WTC11 (cell line): ENCODE measurements around the gene MAPK8IP1. TPM values are rescaled to one million over a fixed set of nuclear protein-coding genes. Genes with fewer than 3 reads are reported as not detected.

Experiments
- ATAC-seq: fragments of 200-7000 bp; cut with Tn5 transposase; 2 replicates; pipeline ENCODE4 v1.10.0; 2021; ENCODE audit warnings: mild to moderate bottlenecking, moderate library complexity
- CTCF ChIA-PET: fragments of 300-600 bp; sonication (Branson Sonifier 250); formaldehyde crosslinking; loops from one replicate; lab custom pipeline; 2021; ENCODE audit warnings: antibody characterized with exemption; lab: Charles Lee
- POLR2A ChIA-PET: fragments of 350-600 bp; sonication (Branson Sonifier 250); formaldehyde crosslinking; loops from one replicate; lab custom pipeline; 2021; ENCODE audit warnings: antibody characterized with exemption; lab: Charles Lee
- DNase-seq: peaks from one replicate; pipeline ENCODE4 v3.0.0; 2021; ENCODE audit warnings: low spot score
- H3K27ac Mint-ChIP-seq: 2 replicates; pipeline ENCODE4 v1.8.0; 2021; ENCODE audit warnings: mixed read lengths
- H3K27me3 Mint-ChIP-seq: 2 replicates; pipeline ENCODE4 v1.8.0; 2021; ENCODE audit warnings: low read depth, mild to moderate bottlenecking, moderate library complexity, mixed read lengths
- H3K36me3 Mint-ChIP-seq: 2 replicates; pipeline ENCODE4 v1.8.0; 2021; ENCODE audit warnings: mixed read lengths
- H3K4me1 Mint-ChIP-seq: 2 replicates; pipeline ENCODE4 v1.8.0; 2022; ENCODE audit warnings: mixed read lengths
- H3K4me3 Mint-ChIP-seq: 2 replicates; pipeline ENCODE4 v1.8.0; 2021; ENCODE audit warnings: mild to moderate bottlenecking, moderate library complexity, mixed read lengths
- H3K9me3 Mint-ChIP-seq: 2 replicates; pipeline ENCODE4 v1.8.0; 2021; ENCODE audit warnings: mixed read lengths
- AR ChIP-seq: fragments of 250-450 bp; sonication (Bioruptor Pico); IDR thresholded peaks from 2 replicates; pipeline ENCODE4 v1.9.0; 2021; ENCODE audit warnings: mild to moderate bottlenecking
- ETV6 ChIP-seq: sonication (generic); formaldehyde crosslinking; IDR thresholded peaks from 2 replicates; pipeline ENCODE4 v1.8.1; 2022; ENCODE audit warnings: mild to moderate bottlenecking, missing genetic modification reagents
- FOXK1 ChIP-seq: sonication (generic); formaldehyde crosslinking; IDR thresholded peaks from 2 replicates; pipeline ENCODE4 v1.8.0; 2022; ENCODE audit warnings: mild to moderate bottlenecking, moderate library complexity, missing genetic modification reagents
- GRHL2 ChIP-seq: fragments of 250-450 bp; sonication (Bioruptor Pico); IDR thresholded peaks from 2 replicates; pipeline ENCODE4 v1.8.0; 2022; ENCODE audit warnings: mild to moderate bottlenecking, moderate library complexity; ENCODE audit not compliant: insufficient replicate concordance, severe bottlenecking
- HMGA2 ChIP-seq: fragments of 250-450 bp; sonication (Bioruptor Pico); IDR thresholded peaks from 2 replicates; pipeline ENCODE4 v1.4.0; 2021; ENCODE audit warnings: mild to moderate bottlenecking, moderate library complexity
- JAZF1 ChIP-seq: fragments of 250-450 bp; sonication (Bioruptor Pico); IDR thresholded peaks from 2 replicates; pipeline ENCODE4 v1.9.0; 2021; ENCODE audit warnings: moderate library complexity, mild to moderate bottlenecking, inconsistent platforms
- JUN ChIP-seq: sonication (generic); formaldehyde crosslinking; IDR thresholded peaks from 2 replicates; pipeline ENCODE4 v1.8.0; 2023; ENCODE audit warnings: mild to moderate bottlenecking, missing genetic modification reagents
- SMAD4 ChIP-seq: sonication (generic); formaldehyde crosslinking; IDR thresholded peaks from 2 replicates; pipeline ENCODE4 v1.8.0; 2022; ENCODE audit warnings: mild to moderate bottlenecking, missing genetic modification reagents
- SP1 ChIP-seq: sonication (generic); formaldehyde crosslinking; conservative IDR thresholded peaks from 2 replicates; pipeline ENCODE4 v1.8.1; 2022; ENCODE audit warnings: missing genetic modification reagents
- USF2 ChIP-seq: sonication (generic); formaldehyde crosslinking; IDR thresholded peaks from 2 replicates; pipeline ENCODE4 v1.8.1; 2023; ENCODE audit warnings: mild to moderate bottlenecking, missing genetic modification reagents, moderate library complexity
- ZNF121 ChIP-seq: sonication (generic); formaldehyde crosslinking; IDR thresholded peaks from 2 replicates; pipeline ENCODE4 v1.8.0; 2023; ENCODE audit warnings: missing genetic modification reagents
- ZNF138 ChIP-seq: sonication (generic); formaldehyde crosslinking; conservative IDR thresholded peaks from 2 replicates; pipeline ENCODE4 v1.8.1; 2022; ENCODE audit warnings: mild to moderate bottlenecking, moderate library complexity, missing genetic modification reagents
- ZNF219 ChIP-seq: sonication (generic); formaldehyde crosslinking; IDR thresholded peaks from 2 replicates; pipeline ENCODE4 v1.8.0; 2023; ENCODE audit warnings: missing genetic modification reagents, mild to moderate bottlenecking, borderline replicate concordance
- ZNF416 ChIP-seq: fragments of 250-450 bp; sonication (Bioruptor Pico); IDR thresholded peaks from 2 replicates; pipeline ENCODE4 v1.9.0; 2021; ENCODE audit warnings: mild to moderate bottlenecking, inconsistent platforms
- ZNF512 ChIP-seq: sonication (generic); formaldehyde crosslinking; IDR thresholded peaks from 2 replicates; pipeline ENCODE4 v1.8.1; 2022; ENCODE audit warnings: missing genetic modification reagents, borderline replicate concordance
- total RNA-seq: library from RNA; stranded (reverse); gene quantifications from 3 replicates; pipeline ENCODE4 v1.2.3, GENCODE V29; 2021
- TF ChIP-seq, protein P1 (sequence below): sonication (generic); formaldehyde crosslinking; IDR thresholded peaks from 2 replicates; pipeline ENCODE4 v1.8.1; 2023; ENCODE audit warnings: mild to moderate bottlenecking, moderate library complexity, missing genetic modification reagents
- TF ChIP-seq, protein P2 (sequence below): sonication (generic); formaldehyde crosslinking; IDR thresholded peaks from 2 replicates; pipeline ENCODE4 v1.8.1; 2023; ENCODE audit warnings: mild to moderate bottlenecking, missing genetic modification reagents
- TF ChIP-seq, protein P3 (sequence below): sonication (generic); formaldehyde crosslinking; IDR thresholded peaks from 2 replicates; pipeline ENCODE4 v1.8.1; 2023; ENCODE audit warnings: mild to moderate bottlenecking, missing genetic modification reagents, moderate library complexity
- TF ChIP-seq, protein P4 (sequence below): sonication (generic); formaldehyde crosslinking; IDR thresholded peaks from 2 replicates; pipeline ENCODE4 v1.8.1; 2023; ENCODE audit warnings: mild to moderate bottlenecking, missing genetic modification reagents
- TF ChIP-seq, protein P5 (sequence below): sonication (generic); formaldehyde crosslinking; IDR thresholded peaks from 2 replicates; pipeline ENCODE4 v1.8.1; 2022; ENCODE audit warnings: mild to moderate bottlenecking, missing genetic modification reagents, moderate library complexity, borderline replicate concordance
- TF ChIP-seq, protein P6 (sequence below): fragments of 250-450 bp; sonication (Bioruptor Pico); IDR thresholded peaks from 2 replicates; pipeline ENCODE4 v1.8.0; 2021; ENCODE audit warnings: mild to moderate bottlenecking

The MAPK8IP1 gene
- total RNA-seq, 1 experiment from 2014 or later = 34.1 TPM

DNA sequence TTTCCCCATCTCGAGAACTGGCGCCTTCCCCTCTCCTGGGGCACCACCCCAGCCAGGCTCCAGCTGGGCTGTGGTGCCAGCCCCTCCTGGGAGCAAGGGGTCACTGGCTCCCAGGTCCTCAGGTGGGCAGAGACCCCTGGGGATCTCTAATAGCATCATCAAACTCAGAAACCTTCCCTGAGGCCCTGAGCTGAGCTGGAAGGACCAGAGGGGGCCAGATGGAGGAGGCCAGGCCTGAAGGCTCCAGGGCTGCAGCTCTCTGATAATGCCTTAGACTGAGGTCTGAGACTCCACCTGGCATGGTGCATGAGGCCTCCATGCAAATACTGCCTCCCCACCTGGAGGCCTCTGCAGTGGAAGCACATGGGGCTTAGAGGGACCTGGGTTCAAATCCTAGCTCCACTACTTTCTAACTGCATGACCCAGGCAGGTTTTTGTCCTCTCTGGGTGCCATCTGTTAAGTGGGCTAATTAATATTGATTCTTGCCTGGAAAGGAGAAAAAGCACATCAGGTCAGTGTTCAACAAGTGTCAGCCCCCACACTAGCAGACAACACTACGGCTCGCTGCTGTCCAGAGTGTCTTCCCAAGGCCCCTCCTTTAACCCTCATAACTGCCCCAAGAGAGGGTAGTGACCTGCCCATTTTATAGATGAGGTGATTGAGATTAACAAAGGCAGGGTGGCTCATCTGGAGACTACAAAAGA is 1.5 kb downstream of the MAPK8IP1 start:
- CTCF ChIA-PET = interaction anchor here (1.2 to 2.7 kb wide), 2 partner anchors 15 to 78 kb away, joined by 3 to 13 read pairs; no protein-coding TSS in a partner anchor
- peak overlapping the region; percentile 70 for H3K4me3 Mint-ChIP-seq
- POLR2A ChIA-PET = interaction anchor here (1.3 kb wide), 1 partner anchor 10 kb away, joined by 3 read pairs; no protein-coding TSS in a partner anchor
- H3K27ac Mint-ChIP-seq = no peak overlapping the region
- no peaks in the 10 kb centered on the region for H3K9me3 Mint-ChIP-seq
- ATAC-seq = no peak
- peaks cover 7% of the 10 kb centered on the region; the same call in 1 of the 2 replicates for H3K27me3 Mint-ChIP-seq
- no peaks in the 10 kb centered on the region for H3K36me3 Mint-ChIP-seq
- no peak for DNase-seq
- H3K4me1 Mint-ChIP-seq = no peaks in the 10 kb centered on the region
- TF ChIP-seq, protein P1, sequence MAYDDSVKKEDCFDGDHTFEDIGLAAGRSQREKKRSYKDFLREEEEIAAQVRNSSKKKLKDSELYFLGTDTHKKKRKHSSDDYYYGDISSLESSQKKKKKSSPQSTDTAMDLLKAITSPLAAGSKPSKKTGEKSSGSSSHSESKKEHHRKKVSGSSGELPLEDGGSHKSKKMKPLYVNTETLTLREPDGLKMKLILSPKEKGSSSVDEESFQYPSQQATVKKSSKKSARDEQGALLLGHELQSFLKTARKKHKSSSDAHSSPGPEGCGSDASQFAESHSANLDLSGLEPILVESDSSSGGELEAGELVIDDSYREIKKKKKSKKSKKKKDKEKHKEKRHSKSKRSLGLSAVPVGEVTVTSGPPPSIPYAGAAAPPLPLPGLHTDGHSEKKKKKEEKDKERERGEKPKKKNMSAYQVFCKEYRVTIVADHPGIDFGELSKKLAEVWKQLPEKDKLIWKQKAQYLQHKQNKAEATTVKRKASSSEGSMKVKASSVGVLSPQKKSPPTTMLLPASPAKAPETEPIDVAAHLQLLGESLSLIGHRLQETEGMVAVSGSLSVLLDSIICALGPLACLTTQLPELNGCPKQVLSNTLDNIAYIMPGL (CRISPR knock-in tag) = no peak
- no peak for TF ChIP-seq SP1 (CRISPR knock-in tag)
- no peak for TF ChIP-seq ZNF416 (CRISPR knock-in tag)
- TF ChIP-seq, protein P2, sequence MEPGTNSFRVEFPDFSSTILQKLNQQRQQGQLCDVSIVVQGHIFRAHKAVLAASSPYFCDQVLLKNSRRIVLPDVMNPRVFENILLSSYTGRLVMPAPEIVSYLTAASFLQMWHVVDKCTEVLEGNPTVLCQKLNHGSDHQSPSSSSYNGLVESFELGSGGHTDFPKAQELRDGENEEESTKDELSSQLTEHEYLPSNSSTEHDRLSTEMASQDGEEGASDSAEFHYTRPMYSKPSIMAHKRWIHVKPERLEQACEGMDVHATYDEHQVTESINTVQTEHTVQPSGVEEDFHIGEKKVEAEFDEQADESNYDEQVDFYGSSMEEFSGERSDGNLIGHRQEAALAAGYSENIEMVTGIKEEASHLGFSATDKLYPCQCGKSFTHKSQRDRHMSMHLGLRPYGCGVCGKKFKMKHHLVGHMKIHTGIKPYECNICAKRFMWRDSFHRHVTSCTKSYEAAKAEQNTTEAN (CRISPR knock-in tag) = no peak
- no peak for TF ChIP-seq ZNF219 (CRISPR knock-in tag)
- TF ChIP-seq, protein P3, sequence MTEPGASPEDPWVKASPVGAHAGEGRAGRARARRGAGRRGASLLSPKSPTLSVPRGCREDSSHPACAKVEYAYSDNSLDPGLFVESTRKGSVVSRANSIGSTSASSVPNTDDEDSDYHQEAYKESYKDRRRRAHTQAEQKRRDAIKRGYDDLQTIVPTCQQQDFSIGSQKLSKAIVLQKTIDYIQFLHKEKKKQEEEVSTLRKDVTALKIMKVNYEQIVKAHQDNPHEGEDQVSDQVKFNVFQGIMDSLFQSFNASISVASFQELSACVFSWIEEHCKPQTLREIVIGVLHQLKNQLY = no peak
- no peak for TF ChIP-seq ZNF121
- no peak for TF ChIP-seq USF2 (CRISPR knock-in tag)
- TF ChIP-seq ETV6 = no peak
- TF ChIP-seq, protein P4, sequence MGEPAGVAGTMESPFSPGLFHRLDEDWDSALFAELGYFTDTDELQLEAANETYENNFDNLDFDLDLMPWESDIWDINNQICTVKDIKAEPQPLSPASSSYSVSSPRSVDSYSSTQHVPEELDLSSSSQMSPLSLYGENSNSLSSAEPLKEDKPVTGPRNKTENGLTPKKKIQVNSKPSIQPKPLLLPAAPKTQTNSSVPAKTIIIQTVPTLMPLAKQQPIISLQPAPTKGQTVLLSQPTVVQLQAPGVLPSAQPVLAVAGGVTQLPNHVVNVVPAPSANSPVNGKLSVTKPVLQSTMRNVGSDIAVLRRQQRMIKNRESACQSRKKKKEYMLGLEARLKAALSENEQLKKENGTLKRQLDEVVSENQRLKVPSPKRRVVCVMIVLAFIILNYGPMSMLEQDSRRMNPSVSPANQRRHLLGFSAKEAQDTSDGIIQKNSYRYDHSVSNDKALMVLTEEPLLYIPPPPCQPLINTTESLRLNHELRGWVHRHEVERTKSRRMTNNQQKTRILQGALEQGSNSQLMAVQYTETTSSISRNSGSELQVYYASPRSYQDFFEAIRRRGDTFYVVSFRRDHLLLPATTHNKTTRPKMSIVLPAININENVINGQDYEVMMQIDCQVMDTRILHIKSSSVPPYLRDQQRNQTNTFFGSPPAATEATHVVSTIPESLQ (CRISPR knock-in tag) = no peak

DNA sequence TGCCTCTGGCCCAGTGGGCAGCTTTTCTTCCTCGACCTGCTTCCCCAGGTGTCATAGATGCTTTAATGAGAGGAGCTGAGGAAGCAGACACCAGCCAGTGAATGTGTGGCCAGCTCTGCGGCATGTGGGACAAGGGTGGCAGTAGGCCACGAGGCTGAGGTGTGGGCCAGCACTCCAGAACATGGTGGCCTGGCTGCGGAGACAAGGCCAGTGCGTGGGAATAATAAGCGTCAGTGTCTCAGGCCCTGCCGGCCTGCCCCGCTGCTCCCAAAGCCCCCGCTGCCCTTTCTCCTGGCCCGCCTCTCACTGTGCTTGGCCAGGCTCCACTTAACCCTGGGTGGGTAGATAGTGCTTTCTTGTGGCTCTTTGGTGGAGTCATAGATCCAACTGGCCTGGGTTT is 2.1 kb downstream of the MAPK8IP1 start:
- Mint-ChIP-seq H3K4me3 (no peak overlapping the region), H3K36me3 (no peaks in the 10 kb centered on the region), H3K27me3 (peaks cover 7% of the 10 kb centered on the region; the same call in 1 of the 2 replicates), H3K9me3 (no peaks in the 10 kb centered on the region), H3K4me1 (peaks cover 5% of the 10 kb centered on the region), H3K27ac (no peak overlapping the region)
- ATAC-seq (no peak), DNase-seq (no peak)
- ChIA-PET POLR2A (no interaction called here), CTCF (interaction anchor here (1.2 to 2.7 kb wide), 2 partner anchors 15 to 78 kb away, joined by 3 to 13 read pairs; no protein-coding TSS in a partner anchor)
- TF ChIP-seq AR (CRISPR knock-in tag) (no peak), ZNF512 (CRISPR knock-in tag) (no peak), FOXK1 (CRISPR knock-in tag) (no peak), JAZF1 (CRISPR knock-in tag) (no peak), GRHL2 (CRISPR knock-in tag) (no peak), SMAD4 (CRISPR knock-in tag) (no peak), ZNF138 (CRISPR knock-in tag) (no peak), JUN (CRISPR knock-in tag) (no peak), HMGA2 (CRISPR knock-in tag) (no peak)
- TF ChIP-seq, protein P5, sequence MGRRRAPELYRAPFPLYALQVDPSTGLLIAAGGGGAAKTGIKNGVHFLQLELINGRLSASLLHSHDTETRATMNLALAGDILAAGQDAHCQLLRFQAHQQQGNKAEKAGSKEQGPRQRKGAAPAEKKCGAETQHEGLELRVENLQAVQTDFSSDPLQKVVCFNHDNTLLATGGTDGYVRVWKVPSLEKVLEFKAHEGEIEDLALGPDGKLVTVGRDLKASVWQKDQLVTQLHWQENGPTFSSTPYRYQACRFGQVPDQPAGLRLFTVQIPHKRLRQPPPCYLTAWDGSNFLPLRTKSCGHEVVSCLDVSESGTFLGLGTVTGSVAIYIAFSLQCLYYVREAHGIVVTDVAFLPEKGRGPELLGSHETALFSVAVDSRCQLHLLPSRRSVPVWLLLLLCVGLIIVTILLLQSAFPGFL (CRISPR knock-in tag) = no peak
- TF ChIP-seq, protein P6, sequence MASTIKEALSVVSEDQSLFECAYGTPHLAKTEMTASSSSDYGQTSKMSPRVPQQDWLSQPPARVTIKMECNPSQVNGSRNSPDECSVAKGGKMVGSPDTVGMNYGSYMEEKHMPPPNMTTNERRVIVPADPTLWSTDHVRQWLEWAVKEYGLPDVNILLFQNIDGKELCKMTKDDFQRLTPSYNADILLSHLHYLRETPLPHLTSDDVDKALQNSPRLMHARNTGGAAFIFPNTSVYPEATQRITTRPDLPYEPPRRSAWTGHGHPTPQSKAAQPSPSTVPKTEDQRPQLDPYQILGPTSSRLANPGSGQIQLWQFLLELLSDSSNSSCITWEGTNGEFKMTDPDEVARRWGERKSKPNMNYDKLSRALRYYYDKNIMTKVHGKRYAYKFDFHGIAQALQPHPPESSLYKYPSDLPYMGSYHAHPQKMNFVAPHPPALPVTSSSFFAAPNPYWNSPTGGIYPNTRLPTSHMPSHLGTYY (CRISPR knock-in tag) = no peak
